Endothelial cell of umbilical vein (primary cell): ENCODE data around the gene MPZ. TPM values are rescaled to one million over a fixed set of nuclear protein-coding genes. Genes with fewer than 3 reads are reported as not detected.

Source experiments
- BruUV-seq: library from RNA; stranded (reverse); fragments of 400-500 nt; replicated peaks from 2 replicates; lab custom pipeline; 2021; lab: Mats Ljungman, UMichigan
- CTCF ChIA-PET: fragments of 300-600, 350-600 bp; sonication (Branson Sonifier 250); formaldehyde crosslinking; loops from one replicate; lab custom pipeline; 2021; ENCODE audit warnings: antibody characterized with exemption, inconsistent platforms; lab: Charles Lee
- POLR2A ChIA-PET: fragments of 300-600, 350-600 bp; sonication (Branson Sonifier 250); formaldehyde crosslinking; loops from one replicate; lab custom pipeline; 2021; ENCODE audit warnings: antibody characterized with exemption, inconsistent platforms; lab: Charles Lee
- DNase-seq: peaks from one replicate; pipeline ENCODE4 v3.0.0-alpha.2; 2011; ENCODE audit warnings: low read depth, low spot score
- FAIRE-seq: peaks from 2 replicates; lab custom pipeline; 2011; peaks lifted over from hg19 to GRCh38; lab: Jason Lieb, UNC
- H2AFZ ChIP-seq: 2 replicates; pipeline ENCODE4 v1.6.0; 2012; ENCODE audit warnings: low read depth, low read length, control low read depth, inconsistent platforms
- H3K27ac ChIP-seq: 2 replicates; pipeline ENCODE4 v1.5.1; 2011; ENCODE audit warnings: low read depth, mild to moderate bottlenecking, control low read depth, low read length, moderate library complexity; ENCODE audit not compliant: insufficient read depth
- H3K27me3 ChIP-seq, 2 experiments: 2 replicates each; pipeline versions ENCODE4 v1.6.0 to v1.6.1; 2011; ENCODE audit warnings: low read length in 2 of 2, mixed read lengths in 1 of 2; ENCODE audit not compliant: control insufficient read depth in 2 of 2, insufficient read depth in 2 of 2
- H3K36me3 ChIP-seq, 2 experiments: 2 replicates in 1 of 2; 3 replicates in 1 of 2; pipeline ENCODE4 v1.5.1; 2011; ENCODE audit warnings: low read length in 2 of 2, mild to moderate bottlenecking in 1 of 2, moderate library complexity in 1 of 2; ENCODE audit not compliant: control insufficient read depth in 2 of 2, insufficient read depth in 2 of 2; ENCODE audit errors: extremely low read depth in 1 of 2
- H3K4me1 ChIP-seq: 3 replicates; pipeline ENCODE4 v1.5.1; 2011; ENCODE audit warnings: mild to moderate bottlenecking, low read length; ENCODE audit not compliant: control insufficient read depth, insufficient read depth; ENCODE audit errors: extremely low read depth
- H3K4me2 ChIP-seq: 2 replicates; pipeline ENCODE4 v1.6.1; 2011; ENCODE audit warnings: low read length, control low read depth, mixed read lengths; ENCODE audit not compliant: insufficient read depth
- H3K4me3 ChIP-seq, 3 experiments: fragments of 200-600 bp in 1 of 3; sonication (generic), shearing (Covaris generic) in 1 of 3; replicated peaks in 1 of 3; 2 replicates each; pipeline ENCODE4 v1.5.1; 2011 to 2016; ENCODE audit warnings: control low read depth in 3 of 3, low read length in 3 of 3, mild to moderate bottlenecking in 2 of 3, inconsistent platforms in 1 of 3, low read depth in 1 of 3, moderate library complexity in 1 of 3; ENCODE audit not compliant: insufficient read depth in 1 of 3
- H3K79me2 ChIP-seq: 2 replicates; pipeline ENCODE4 v1.6.0; 2012; ENCODE audit warnings: low read length, inconsistent platforms; ENCODE audit not compliant: control insufficient read depth, insufficient read depth
- H3K9ac ChIP-seq: replicated peaks from 2 replicates; pipeline ENCODE3; 2011; ENCODE audit warnings: low read length, control low read depth; ENCODE audit not compliant: insufficient read depth; ENCODE audit errors: extremely low read depth
- H3K9me1 ChIP-seq: replicated peaks from 3 replicates; pipeline ENCODE4 v1.6.0; 2011; ENCODE audit warnings: mild to moderate bottlenecking, low read length; ENCODE audit not compliant: control insufficient read depth, insufficient read depth; ENCODE audit errors: extremely low read depth
- H3K9me3 ChIP-seq: replicated peaks from 2 replicates; pipeline ENCODE4 v1.5.1; 2012; ENCODE audit warnings: low read length, inconsistent platforms; ENCODE audit not compliant: control insufficient read depth, insufficient read depth
- H4K20me1 ChIP-seq: replicated peaks from 2 replicates; pipeline ENCODE3; 2011; ENCODE audit warnings: mild to moderate bottlenecking, low read length; ENCODE audit not compliant: control insufficient read depth, insufficient read depth; ENCODE audit errors: extremely low read depth
- CTCF ChIP-seq, 2 donors: IDR thresholded peaks; 1 replicate in 1 of 2; 2 replicates in 1 of 2; pipeline ENCODE4 v1.5.1; 2011; ENCODE audit warnings: low read length in 2 of 2, mild to moderate bottlenecking in 2 of 2, moderate library complexity in 2 of 2, control low read depth in 1 of 2, inconsistent platforms in 1 of 2, low read depth in 1 of 2; ENCODE audit not compliant: insufficient read depth in 1 of 2; ENCODE audit errors: extremely low read depth in 1 of 2
- EZH2 ChIP-seq: IDR thresholded peaks from 2 replicates; pipeline ENCODE4 v1.6.1; 2012; ENCODE audit warnings: borderline replicate concordance, low read depth, mild to moderate bottlenecking, moderate library complexity, low read length, inconsistent platforms; ENCODE audit not compliant: severe bottlenecking
- FOS ChIP-seq: IDR thresholded peaks from 2 replicates; pipeline ENCODE4 v1.6.1; 2011; ENCODE audit warnings: mild to moderate bottlenecking, low read length, moderate library complexity, borderline replicate concordance; ENCODE audit not compliant: insufficient read depth
- GATA2 ChIP-seq: IDR thresholded peaks from 2 replicates; pipeline ENCODE4 v1.7.0; 2011; ENCODE audit warnings: low read depth, mild to moderate bottlenecking, moderate library complexity, mixed read lengths, low read length; ENCODE audit not compliant: insufficient read length, insufficient read depth
- JUN ChIP-seq: IDR thresholded peaks from 2 replicates; pipeline ENCODE4 v1.6.1; 2011; ENCODE audit warnings: borderline replicate concordance, low read depth; ENCODE audit not compliant: insufficient read length, insufficient read depth
- MAX ChIP-seq: IDR thresholded peaks from 2 replicates; pipeline ENCODE4 v1.6.1; 2011; ENCODE audit not compliant: insufficient read depth, insufficient read length
- MYC ChIP-seq: IDR thresholded peaks from one replicate; pipeline ENCODE4 v1.6.1; 2011; ENCODE audit warnings: mild to moderate bottlenecking, low read depth, low read length
- POLR2A ChIP-seq: IDR thresholded peaks from 2 replicates; pipeline ENCODE4 v1.6.1; 2012; ENCODE audit warnings: low read depth, mild to moderate bottlenecking, control low read depth, low read length
- POLR2AphosphoS5 ChIP-seq: IDR thresholded peaks from 2 replicates; pipeline ENCODE4 v1.6.1; 2012; ENCODE audit warnings: low read depth, mild to moderate bottlenecking, control low read depth, low read length, moderate library complexity; ENCODE audit not compliant: insufficient read depth
- dilution Hi-C: fragments of 300-500 bp; cut with MboI; formaldehyde crosslinking; loops from one replicate; pipeline ENCODE4 v1.15.0; 2019; ENCODE audit warnings: low sequenced_read_pairs; ENCODE audit not compliant: extremely low pct_ligation_motif_present
- intact Hi-C: fragments of 100-400 bp; cut with micrococcal nuclease; formaldehyde crosslinking; loops from one replicate; pipeline ENCODE4 v1.10.0; 2022
- polyA plus RNA-seq, 4 experiments: library from polyadenylated mRNA; depleted of rRNA in 3 of 4; stranded (reverse) in 3 of 4; unstranded in 1 of 4; fragments of >200 nt; gene quantifications; 2 replicates each; pipeline versions ENCODE4 v1.2.1 to v1.2.3, GENCODE V29; 2011 to 2012; ENCODE audit warnings: missing spikeins in 1 of 4
- total RNA-seq: library from RNA; stranded (reverse); gene quantifications from 2 replicates; pipeline ENCODE4 v1.2.3, GENCODE V29; 2021

The MPZ gene
- total and polyA plus RNA-seq, 2 donors (not counting 3 experiments of a cell fraction or from before 2014, with no cell fraction given) = 2.0 to 7.0 TPM

- intact Hi-C loops (no loop called here), dilution Hi-C loops (no loop called here)
- H3K9ac ChIP-seq = no peak overlapping the region
- H3K27me3 ChIP-seq = no peaks in the 10 kb centered on the region
- no peak for TF ChIP-seq POLR2AphosphoS5
- TF ChIP-seq CTCF (IDR thresholded peaks at IDR 0.05; ENCODE audit: extremely low read depth in 1 of 2, insufficient read depth in 1 of 2, low read depth in 1 of 2, low read length in 2 of 2) = no peak
- TF ChIP-seq FOS = no peak
- no peak for TF ChIP-seq JUN
- no peak for TF ChIP-seq MYC
- no peak for TF ChIP-seq EZH2
- no peak for TF ChIP-seq GATA2
- no peak for TF ChIP-seq POLR2A
- TF ChIP-seq MAX = no peak
- no peak overlapping the region for H3K27ac ChIP-seq
- H3K4me2 ChIP-seq = no peak overlapping the region
- H3K9me1 ChIP-seq = no peaks in the 10 kb centered on the region
- CTCF ChIA-PET = interaction anchor here (1.1 to 1.2 kb wide), 2 partner anchors 66 to 131 kb away, joined by 3 read pairs; partner anchors contain the start of gene TOMM40L
- H3K36me3 ChIP-seq = peaks cover 0 to 3% of the 10 kb centered on the region in 2 experiments
- POLR2A ChIA-PET = no interaction called here
- H3K4me1 ChIP-seq = no peaks in the 10 kb centered on the region
- no peak for FAIRE-seq
- BruUV-seq = no TSS peak
- H3K4me3 ChIP-seq = no peak overlapping the region
- no peaks in the 10 kb centered on the region for H4K20me1 ChIP-seq
- no peak overlapping the region for H2AFZ ChIP-seq
- H3K79me2 ChIP-seq = no peaks in the 10 kb centered on the region
- no peaks in the 10 kb centered on the region for H3K9me3 ChIP-seq
- DNase-seq = no peak
These were observed 47.3 kb upstream of the MPZ start for GRCh38 chr1:161357073-161357472.
